ENCODE results near the gene EBF4. TPM values are rescaled to one million over a fixed set of nuclear protein-coding genes. Genes with fewer than 3 reads are reported as not detected.

The EBF4 gene
- total RNA-seq, 6 experiments from 2014 or later: 0.14 to 0.48 (median 0.46) TPM; not detected in 3

- H3K4me3 Mint-ChIP-seq: no peak overlapping the region
Observed at GRCh38 chr20:2756056-2756611, 63.6 kb downstream of the EBF4 start.

GRCh38 chr20:2757001-2757400 lies 64.4 kb downstream of the EBF4 start:
- Mint-ChIP-seq H3K27me3 (ENCODE audit: insufficient read depth) (peaks cover 49% of the 10 kb centered on the region), H3K27ac (no peak overlapping the region), H3K36me3 (ENCODE audit: low read depth) (no peaks in the 10 kb centered on the region), H3K4me1 (ENCODE audit: low read depth) (peaks cover 15% of the 10 kb centered on the region), H3K9me3 (no peaks in the 10 kb centered on the region), H3K4me3 (no peak overlapping the region)
- no peak for DNase-seq
- TF ChIP-seq CTCF (IDR thresholded peaks at IDR 0.05): no peak

More at GRCh38 chr20:2756056-2756611, 63.6 kb downstream of the EBF4 start:
- Mint-ChIP-seq H3K9me3 (no peaks in the 10 kb centered on the region), H3K4me1 (ENCODE audit: low read depth) (peaks cover 16% of the 10 kb centered on the region), H3K27ac (no peak overlapping the region), H3K36me3 (ENCODE audit: low read depth) (no peaks in the 10 kb centered on the region), H3K27me3 (ENCODE audit: insufficient read depth) (peaks cover 48% of the 10 kb centered on the region)
- DNase-seq: no peak
- peak; percentile 84 for TF ChIP-seq CTCF (IDR thresholded peaks at IDR 0.05)

DNA sequence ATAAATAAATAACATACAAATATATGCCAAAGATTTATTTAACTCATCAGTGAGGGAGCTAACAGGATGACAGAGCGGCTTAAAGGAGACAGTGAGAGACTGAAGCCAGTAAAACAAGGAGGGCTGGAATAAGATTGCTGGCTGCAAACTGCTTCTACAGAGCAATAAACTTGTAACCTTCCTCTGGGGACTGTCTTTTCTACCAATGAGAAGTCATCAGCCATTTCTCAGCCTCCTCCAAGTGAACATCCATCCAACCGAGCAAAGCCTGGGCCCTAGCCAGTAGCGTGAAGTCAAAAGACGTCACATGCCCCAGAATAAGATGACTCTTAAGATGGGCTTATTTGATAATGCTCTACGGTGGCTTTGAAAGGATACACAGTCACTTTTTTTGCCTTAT lies 65.4 kb downstream of the EBF4 start:
- H3K27me3 Mint-ChIP-seq (ENCODE audit: insufficient read depth): peaks cover 54% of the 10 kb centered on the region
- DNase-seq: no peak
- peaks cover 11% of the 10 kb centered on the region; the same call in 1 of the 2 replicates for H3K4me1 Mint-ChIP-seq (ENCODE audit: low read depth)
- no peaks in the 10 kb centered on the region for H3K9me3 Mint-ChIP-seq
- no peak for TF ChIP-seq CTCF (IDR thresholded peaks at IDR 0.05)
- H3K36me3 Mint-ChIP-seq (ENCODE audit: low read depth): no peaks in the 10 kb centered on the region
- H3K27ac Mint-ChIP-seq: no peak overlapping the region
- no peak overlapping the region for H3K4me3 Mint-ChIP-seq

- H3K9me3 Mint-ChIP-seq: no peaks in the 10 kb centered on the region
- H3K27ac Mint-ChIP-seq: no peak overlapping the region
- DNase-seq: no peak
- no peak for TF ChIP-seq CTCF (IDR thresholded peaks at IDR 0.05)
- no peak overlapping the region for H3K4me3 Mint-ChIP-seq
- no peaks in the 10 kb centered on the region for H3K36me3 Mint-ChIP-seq (ENCODE audit: low read depth)
- H3K27me3 Mint-ChIP-seq (ENCODE audit: insufficient read depth): peaks cover 50% of the 10 kb centered on the region
- H3K4me1 Mint-ChIP-seq (ENCODE audit: low read depth): 0 out of 2 replicates have a peak, but pooled peaks cover 7% of the 10 kb centered on the region
Observed at GRCh38 chr20:2759143-2759542, 66.6 kb downstream of the EBF4 start.

DNA sequence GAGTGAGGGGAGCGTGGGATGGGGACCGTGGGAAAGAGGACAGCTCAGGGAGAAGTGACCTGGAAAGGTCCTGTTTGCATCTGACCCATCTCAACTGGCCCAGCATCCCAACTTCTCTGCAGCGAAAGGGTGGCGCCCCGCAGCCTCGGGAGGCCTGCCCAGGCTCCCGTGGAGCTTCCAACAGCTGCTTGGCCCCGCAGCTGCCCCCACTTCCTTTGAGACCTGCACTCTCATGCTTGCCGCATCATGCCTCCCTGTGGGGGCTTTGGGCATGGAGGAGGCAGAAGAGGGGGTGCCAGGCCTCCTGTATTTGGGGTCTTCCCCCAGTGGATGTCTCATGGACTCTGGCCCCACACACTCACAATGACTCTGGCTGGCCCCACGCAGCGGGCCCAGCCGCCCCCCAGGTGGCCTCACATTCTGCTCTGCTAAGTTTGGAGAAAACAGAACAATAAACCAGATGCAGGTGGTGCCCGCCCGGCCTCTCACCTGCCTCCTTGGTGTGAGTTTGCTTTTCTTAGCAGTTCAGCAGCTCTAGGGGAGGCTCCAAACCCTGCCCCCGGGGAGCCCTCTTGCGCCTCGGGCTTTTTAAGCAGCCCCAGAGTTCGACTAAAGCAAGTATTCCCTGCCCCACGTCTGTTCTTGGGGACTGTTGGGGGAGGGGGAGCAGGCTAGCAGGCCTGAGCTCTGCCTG lies 67.2 kb downstream of the EBF4 start:
- DNase-seq: no peak
- Mint-ChIP-seq H3K9me3 (no peaks in the 10 kb centered on the region), H3K27me3 (ENCODE audit: insufficient read depth) (peaks cover 44% of the 10 kb centered on the region), H3K4me1 (ENCODE audit: low read depth) (0 out of 2 replicates have a peak, but pooled peaks cover 7% of the 10 kb centered on the region), H3K4me3 (no peak overlapping the region), H3K36me3 (ENCODE audit: low read depth) (no peaks in the 10 kb centered on the region), H3K27ac (no peak overlapping the region)
- TF ChIP-seq CTCF (IDR thresholded peaks at IDR 0.05): no peak
